ENCODE data around the gene NCAPD3. TPM values are rescaled to one million over a fixed set of nuclear protein-coding genes. Genes with fewer than 3 reads are reported as not detected.

The NCAPD3 gene
- total and polyA plus RNA-seq, 4 donors = 3.9 to 14.0 (median 10.0) TPM

DNA sequence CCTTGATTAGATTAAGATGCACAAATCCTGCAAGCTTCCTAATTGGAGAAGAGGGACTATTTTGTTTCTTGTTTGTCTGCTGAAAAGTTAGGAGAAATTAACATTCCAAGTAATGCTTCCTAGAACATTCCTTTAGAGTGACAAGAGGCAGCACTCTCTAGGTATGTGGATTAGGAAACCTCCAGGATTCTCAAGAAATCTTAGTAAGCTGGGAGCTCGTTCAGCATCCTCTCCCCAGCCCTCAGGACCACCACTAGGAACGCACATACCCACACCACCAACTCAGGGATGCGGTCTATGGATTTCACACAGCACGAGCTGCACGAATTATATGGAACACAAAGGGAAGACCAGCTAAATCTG is 52.9 kb downstream of the NCAPD3 start:
- H3K36me3 ChIP-seq (ENCODE audit: control insufficient read depth in 1 of 2, insufficient read depth in 2 of 2, low read length in 1 of 2) = peaks cover 0 to 3% of the 10 kb centered on the region in 2 donors
- no peaks in the 10 kb centered on the region for H3K27me3 ChIP-seq (ENCODE audit: control insufficient read depth in 1 of 2, insufficient read depth in 2 of 2, low read length in 1 of 2)
- ATAC-seq (ENCODE audit: low FRiP score) (no peak), DNase-seq (no peak)
- intact Hi-C loops (cut with DNase I) = no loop called here
- no peaks in the 10 kb centered on the region for H3K4me1 ChIP-seq (ENCODE audit: control insufficient read depth in 1 of 2, insufficient read depth in 2 of 2, low read length in 2 of 2)
- H3K9me3 ChIP-seq (ENCODE audit: control insufficient read depth, low read length) = no peaks in the 10 kb centered on the region
- 92 to 94% methylated on average over 5 of the region's 5 CpGs for WGBS, 2 donors
- H3K4me3 ChIP-seq (ENCODE audit: low read length in 2 of 2) = no peak overlapping the region
- H3K27ac ChIP-seq (ENCODE audit: low read depth in 1 of 2, low read length in 2 of 2) = no peak overlapping the region

DNA sequence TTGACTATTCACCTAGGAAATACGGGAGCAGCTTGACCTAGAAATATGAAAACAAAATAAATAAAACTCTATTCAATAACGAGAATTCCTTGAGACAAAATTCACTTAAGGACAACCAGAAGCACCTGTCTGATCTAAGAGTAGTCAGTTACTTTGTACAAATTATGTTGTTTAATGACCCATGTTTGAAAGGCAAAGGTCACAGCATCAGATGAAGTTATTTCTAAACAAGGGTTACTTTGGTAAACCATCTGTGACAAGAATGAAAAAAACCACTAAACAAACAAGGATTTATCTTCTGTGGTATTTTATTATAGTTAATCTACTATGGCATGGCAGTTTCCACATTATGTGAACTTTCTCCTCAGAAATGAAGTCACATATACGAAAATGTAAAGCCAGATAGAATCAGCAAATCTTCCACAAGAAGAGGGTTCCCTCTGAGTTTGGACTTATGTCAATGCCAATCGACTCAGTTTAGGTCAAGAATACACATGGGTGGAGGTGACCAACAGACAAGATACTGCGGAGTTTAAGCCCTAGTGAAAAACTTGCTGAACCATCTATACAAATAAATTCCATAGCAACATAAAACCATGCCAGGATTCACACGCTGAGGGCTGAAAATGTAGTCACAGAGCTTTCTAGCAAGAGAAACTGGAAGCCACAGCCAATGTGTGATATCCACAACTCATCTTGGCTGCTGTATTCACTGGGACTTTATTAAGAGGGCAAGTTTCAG is 53.4 kb downstream of the NCAPD3 start:
- intact Hi-C loops (cut with DNase I) = no loop called here
- WGBS, 2 donors = 90 to 92% methylated on average over 6 of the region's 6 CpGs
- H3K4me1 ChIP-seq (ENCODE audit: control insufficient read depth in 1 of 2, insufficient read depth in 2 of 2, low read length in 2 of 2) = no peaks in the 10 kb centered on the region
- no peak for ATAC-seq (ENCODE audit: low FRiP score)
- H3K36me3 ChIP-seq (ENCODE audit: control insufficient read depth in 1 of 2, insufficient read depth in 2 of 2, low read length in 1 of 2) = peaks cover 0 to 3% of the 10 kb centered on the region in 2 donors
- no peaks in the 10 kb centered on the region for H3K9me3 ChIP-seq (ENCODE audit: control insufficient read depth, low read length)
- no peak overlapping the region for H3K27ac ChIP-seq (ENCODE audit: low read depth in 1 of 2, low read length in 2 of 2)
- DNase-seq = no peak
- no peaks in the 10 kb centered on the region for H3K27me3 ChIP-seq (ENCODE audit: control insufficient read depth in 1 of 2, insufficient read depth in 2 of 2, low read length in 1 of 2)
- H3K4me3 ChIP-seq (ENCODE audit: low read length in 2 of 2) = no peak overlapping the region

DNA sequence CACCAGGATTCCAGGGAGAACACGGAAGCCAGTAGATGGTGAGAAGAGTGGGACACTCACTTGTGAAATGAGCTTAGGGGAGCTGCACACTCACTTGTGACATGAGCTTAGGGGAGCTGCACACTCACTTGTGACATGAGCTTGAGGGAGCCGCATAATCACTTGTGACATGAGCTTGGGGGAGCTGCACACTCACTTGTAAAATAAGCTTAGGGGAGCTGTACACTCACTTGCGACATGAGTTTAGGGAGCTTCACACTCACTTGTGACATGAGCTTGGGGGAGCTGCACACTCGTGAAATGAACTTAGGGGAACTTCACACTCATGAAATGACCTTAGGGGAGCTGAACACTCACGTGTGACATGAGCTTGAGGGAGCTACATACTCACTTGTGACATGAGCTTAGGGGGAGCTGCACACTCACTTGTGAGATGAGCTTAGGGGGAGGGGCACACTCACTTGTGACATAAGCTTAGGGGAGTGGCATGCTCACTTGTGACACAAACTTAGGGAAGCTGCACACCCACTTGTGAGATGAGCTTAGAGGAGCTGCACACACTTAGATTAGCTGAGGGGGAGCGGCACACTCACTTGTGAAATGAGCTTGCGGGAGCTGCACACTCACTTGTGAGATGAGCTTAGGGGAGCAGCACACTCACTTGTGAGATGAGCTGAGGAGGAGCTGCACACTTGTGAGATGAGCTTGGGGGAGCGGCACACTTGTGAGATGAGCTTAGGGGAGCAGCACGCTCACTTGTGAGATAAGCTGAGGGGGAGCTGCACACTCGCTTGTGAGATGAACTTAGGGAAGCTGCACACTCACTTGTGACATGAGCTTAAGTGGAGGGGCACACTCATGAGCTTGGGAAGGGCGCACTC is 59.0 kb downstream of the NCAPD3 start:
- WGBS, 2 donors = 89 to 90% methylated on average over 11 of the region's 11 CpGs

DNA sequence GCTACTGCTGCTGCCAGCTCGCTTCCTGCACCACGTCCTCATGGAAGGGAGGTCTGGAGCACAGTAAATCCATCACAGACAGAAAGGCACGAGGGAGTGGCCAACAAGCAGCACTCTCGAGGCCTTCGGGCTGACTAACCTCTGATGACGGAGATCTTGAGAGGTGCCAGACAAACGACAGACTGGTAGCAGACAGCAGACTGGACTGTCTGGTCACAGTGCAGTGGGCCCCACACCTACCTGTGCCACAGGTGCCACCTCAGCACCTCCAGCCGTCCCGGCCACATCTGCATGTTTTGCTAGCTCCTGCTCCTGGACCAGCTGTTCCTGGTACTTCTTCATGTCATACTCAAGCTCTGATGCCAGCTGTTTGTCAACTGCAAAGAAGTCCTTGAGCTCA is 64.1 kb downstream of the NCAPD3 start:
- H3K9me3 ChIP-seq (ENCODE audit: control insufficient read depth, low read length) = no peaks in the 10 kb centered on the region
- no peaks in the 10 kb centered on the region for H3K27me3 ChIP-seq (ENCODE audit: control insufficient read depth in 1 of 2, insufficient read depth in 2 of 2, low read length in 1 of 2)
- peaks cover 0 to 3% of the 10 kb centered on the region in 2 donors for H3K36me3 ChIP-seq (ENCODE audit: control insufficient read depth in 1 of 2, insufficient read depth in 2 of 2, low read length in 1 of 2)
- DNase-seq (no peak), ATAC-seq (ENCODE audit: low FRiP score) (no peak)
- no peaks in the 10 kb centered on the region for H3K4me1 ChIP-seq (ENCODE audit: control insufficient read depth in 1 of 2, insufficient read depth in 2 of 2, low read length in 2 of 2)
- no peak overlapping the region for H3K4me3 ChIP-seq (ENCODE audit: low read length in 2 of 2)
- H3K27ac ChIP-seq (ENCODE audit: low read depth in 1 of 2, low read length in 2 of 2) = no peak overlapping the region
- WGBS, 2 donors = 83 to 90% methylated on average over 9 of the region's 9 CpGs
- intact Hi-C loops (cut with DNase I) = no loop called here

More for the DNA sequence above, 59.0 kb downstream of the NCAPD3 start:
- H3K4me1 ChIP-seq (ENCODE audit: control insufficient read depth in 1 of 2, insufficient read depth in 2 of 2, low read length in 2 of 2) = no peaks in the 10 kb centered on the region
- no peaks in the 10 kb centered on the region for H3K9me3 ChIP-seq (ENCODE audit: control insufficient read depth, low read length)
- ATAC-seq (ENCODE audit: low FRiP score) (no peak), DNase-seq (no peak)
- H3K27ac ChIP-seq (ENCODE audit: low read depth in 1 of 2, low read length in 2 of 2) = no peak overlapping the region
- intact Hi-C loops (cut with DNase I) = no loop called here
- H3K27me3 ChIP-seq (ENCODE audit: control insufficient read depth in 1 of 2, insufficient read depth in 2 of 2, low read length in 1 of 2) = no peaks in the 10 kb centered on the region
- no peak overlapping the region for H3K4me3 ChIP-seq (ENCODE audit: low read length in 2 of 2)
- peaks cover 0 to 3% of the 10 kb centered on the region in 2 donors for H3K36me3 ChIP-seq (ENCODE audit: control insufficient read depth in 1 of 2, insufficient read depth in 2 of 2, low read length in 1 of 2)

DNA sequence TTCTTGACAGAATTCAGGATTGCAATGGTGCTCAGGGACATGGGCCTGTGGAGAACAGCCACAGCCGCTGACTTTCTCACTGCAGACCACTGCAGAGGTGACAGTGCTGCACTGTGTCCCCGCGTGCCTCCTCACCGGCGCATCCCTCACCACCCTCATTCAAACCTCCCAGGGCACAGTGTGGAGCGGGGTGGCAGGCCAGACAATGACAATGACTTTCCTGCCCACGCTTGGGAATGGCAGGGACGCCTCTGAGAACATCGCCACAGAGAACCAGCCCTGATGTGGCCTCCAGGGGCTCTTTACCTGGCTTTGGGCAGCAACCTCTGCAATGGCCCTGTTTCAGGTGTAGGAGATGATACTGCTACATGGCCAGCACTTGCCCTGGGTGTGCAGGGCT is 65.7 kb downstream of the NCAPD3 start:
- Histone ChIP-seq H3K4me1 (ENCODE audit: control insufficient read depth in 1 of 2, insufficient read depth in 2 of 2, low read length in 2 of 2) (no peaks in the 10 kb centered on the region), H3K27me3 (ENCODE audit: control insufficient read depth in 1 of 2, insufficient read depth in 2 of 2, low read length in 1 of 2) (no peaks in the 10 kb centered on the region), H3K4me3 (ENCODE audit: low read length in 2 of 2) (no peak overlapping the region), H3K27ac (ENCODE audit: low read depth in 1 of 2, low read length in 2 of 2) (no peak overlapping the region), H3K9me3 (ENCODE audit: control insufficient read depth, low read length) (no peaks in the 10 kb centered on the region), H3K36me3 (ENCODE audit: control insufficient read depth in 1 of 2, insufficient read depth in 2 of 2, low read length in 1 of 2) (peaks cover 0 to 3% of the 10 kb centered on the region in 2 donors)
- intact Hi-C loops (cut with DNase I) = no loop called here
- 96 to 98% methylated on average over 9 of the region's 9 CpGs for WGBS, 2 donors
- DNase-seq (no peak), ATAC-seq (ENCODE audit: low FRiP score) (no peak)

DNA sequence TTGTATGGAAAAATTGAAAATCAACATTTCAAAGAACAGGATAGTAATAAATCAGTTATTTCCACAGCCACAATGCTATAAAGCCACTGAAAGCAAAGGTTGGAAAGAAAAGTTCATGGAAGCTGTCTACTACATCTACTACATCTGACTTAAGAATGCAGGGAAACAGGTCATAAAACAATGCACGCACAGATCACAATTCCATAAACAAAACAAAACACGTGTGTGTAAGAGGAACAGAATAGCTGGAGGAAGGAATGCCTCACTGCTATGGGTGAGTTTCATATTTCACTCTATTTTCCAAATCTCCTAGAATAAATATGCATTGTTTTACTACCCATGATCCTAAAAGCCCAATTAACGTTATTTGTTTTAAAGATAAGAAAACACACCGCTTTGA is 66.3 kb downstream of the NCAPD3 start:
- no peaks in the 10 kb centered on the region for H3K9me3 ChIP-seq (ENCODE audit: control insufficient read depth, low read length)
- intact Hi-C loops (cut with DNase I) = no loop called here
- DNase-seq (no peak), ATAC-seq (ENCODE audit: low FRiP score) (no peak)
- H3K27ac ChIP-seq (ENCODE audit: low read depth in 1 of 2, low read length in 2 of 2) = no peak overlapping the region
- H3K27me3 ChIP-seq (ENCODE audit: control insufficient read depth in 1 of 2, insufficient read depth in 2 of 2, low read length in 1 of 2) = no peaks in the 10 kb centered on the region
- H3K4me3 ChIP-seq (ENCODE audit: low read length in 2 of 2) = no peak overlapping the region
- H3K36me3 ChIP-seq (ENCODE audit: control insufficient read depth in 1 of 2, insufficient read depth in 2 of 2, low read length in 1 of 2) = peaks cover 0 to 3% of the 10 kb centered on the region in 2 donors
- 65 to 73% methylated on average over 4 of the region's 4 CpGs for WGBS, 2 donors
- H3K4me1 ChIP-seq (ENCODE audit: control insufficient read depth in 1 of 2, insufficient read depth in 2 of 2, low read length in 2 of 2) = no peaks in the 10 kb centered on the region

DNA sequence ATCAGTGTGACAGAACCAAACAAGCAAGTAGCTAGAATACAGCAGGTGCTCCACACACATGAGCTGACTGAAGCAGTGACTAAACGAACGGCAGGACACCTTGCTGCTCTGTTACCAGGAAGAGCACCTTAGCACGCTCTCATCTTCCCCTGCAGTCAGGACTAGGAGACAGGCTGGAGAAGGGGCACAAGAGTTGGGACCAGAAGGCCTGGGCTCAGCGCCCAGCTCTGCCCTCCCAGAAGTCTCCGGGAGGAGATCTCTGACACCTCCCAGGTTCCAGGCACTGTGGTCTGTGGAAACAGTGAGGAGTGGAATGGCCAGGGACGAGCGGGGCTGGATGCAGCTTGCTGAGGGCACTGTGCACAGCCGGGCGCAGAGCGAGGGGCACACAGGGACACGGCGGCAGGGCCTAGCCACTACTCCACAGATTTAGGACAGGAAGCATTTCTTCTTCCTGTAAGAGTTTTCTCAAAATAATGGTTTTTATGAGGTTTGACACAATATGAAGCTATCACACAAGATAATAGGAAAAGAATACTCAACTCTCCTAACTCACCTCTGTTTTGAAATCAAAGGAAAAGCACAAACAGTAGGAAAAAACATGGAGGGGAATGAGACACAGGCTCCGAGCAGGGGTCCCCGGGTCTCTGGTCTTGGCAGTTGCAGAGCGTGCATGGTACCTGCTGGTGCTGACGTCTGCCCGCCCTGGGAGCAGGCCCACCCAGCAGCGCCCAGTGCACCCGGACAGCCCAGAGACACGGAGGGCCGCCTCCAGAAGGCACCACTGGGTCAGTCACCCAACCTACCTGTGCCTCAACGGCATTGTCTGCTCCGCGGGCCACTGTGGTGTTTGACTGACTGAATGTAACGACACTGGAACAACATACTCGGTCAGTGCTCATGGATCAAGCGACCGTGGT is 67.6 kb downstream of the NCAPD3 start:
- H3K9me3 ChIP-seq (ENCODE audit: control insufficient read depth, low read length) = no peaks in the 10 kb centered on the region
- H3K4me1 ChIP-seq (ENCODE audit: control insufficient read depth in 1 of 2, insufficient read depth in 2 of 2, low read length in 2 of 2) = no peaks in the 10 kb centered on the region
- no peak overlapping the region for H3K4me3 ChIP-seq (ENCODE audit: low read length in 2 of 2)
- ATAC-seq (ENCODE audit: low FRiP score) = no peak
- no peaks in the 10 kb centered on the region for H3K27me3 ChIP-seq (ENCODE audit: control insufficient read depth in 1 of 2, insufficient read depth in 2 of 2, low read length in 1 of 2)
- WGBS, 2 donors = 90 to 91% methylated on average over 28 of the region's 28 CpGs
- H3K36me3 ChIP-seq (ENCODE audit: control insufficient read depth in 1 of 2, insufficient read depth in 2 of 2, low read length in 1 of 2) = peaks cover 0 to 3% of the 10 kb centered on the region in 2 donors
- intact Hi-C loops (cut with DNase I) = no loop called here
- DNase-seq = no peak
- H3K27ac ChIP-seq (ENCODE audit: low read depth in 1 of 2, low read length in 2 of 2) = no peak overlapping the region

DNA sequence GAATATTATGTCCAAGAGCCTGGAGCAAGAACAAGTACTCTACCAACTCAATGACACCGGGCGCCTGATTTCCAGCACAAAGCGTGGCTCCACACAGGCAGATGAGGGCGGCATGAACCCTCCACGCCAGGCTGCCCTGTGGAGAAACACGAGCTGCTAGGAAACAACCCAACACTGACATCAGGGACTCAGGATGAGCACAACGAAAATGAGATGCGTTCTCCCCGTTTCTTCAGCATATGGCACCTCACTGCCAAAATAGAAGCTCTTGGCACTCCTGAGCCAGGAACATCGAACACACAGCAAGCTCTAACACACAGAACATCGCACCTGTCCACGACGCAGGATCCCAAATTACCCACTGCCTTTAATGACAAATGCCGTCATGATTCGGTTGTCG is 68.3 kb downstream of the NCAPD3 start:
- Histone ChIP-seq H3K36me3 (ENCODE audit: control insufficient read depth in 1 of 2, insufficient read depth in 2 of 2, low read length in 1 of 2) (peaks cover 0 to 3% of the 10 kb centered on the region in 2 donors), H3K9me3 (ENCODE audit: control insufficient read depth, low read length) (no peaks in the 10 kb centered on the region), H3K27me3 (ENCODE audit: control insufficient read depth in 1 of 2, insufficient read depth in 2 of 2, low read length in 1 of 2) (no peaks in the 10 kb centered on the region), H3K27ac (ENCODE audit: low read depth in 1 of 2, low read length in 2 of 2) (no peak overlapping the region), H3K4me1 (ENCODE audit: control insufficient read depth in 1 of 2, insufficient read depth in 2 of 2, low read length in 2 of 2) (no peaks in the 10 kb centered on the region), H3K4me3 (ENCODE audit: low read length in 2 of 2) (no peak overlapping the region)
- 85 to 86% methylated on average over 16 of the region's 16 CpGs for WGBS, 2 donors
- intact Hi-C loops (cut with DNase I) = no loop called here
- DNase-seq = no peak
- ATAC-seq (ENCODE audit: low FRiP score) = no peak
